ACC112 (cell line): ENCODE results near the gene HEPHL1.
"Not testable (repeated sequence)": the region's sequence is repeated elsewhere in the genome, so short reads cannot be mapped to it uniquely, and the experiment has no call there.

Experiments used
- H2AFZ ChIP-seq: fragments of 200-600 bp; sonication (generic); one replicate; pipeline ENCODE4 v1.6.0; 2017; ENCODE audit warnings: antibody characterized with exemption, low read length; ENCODE audit not compliant: unreplicated experiment
- H3K27ac ChIP-seq: fragments of 200-600 bp; sonication (generic); 2 replicates; pipeline ENCODE4 v1.5.1; 2014; ENCODE audit warnings: low read depth, mild to moderate bottlenecking, antibody characterized with exemption, low read length, moderate library complexity
- H3K27me3 ChIP-seq: fragments of 200-600 bp; sonication (generic); 2 replicates; pipeline ENCODE4 v1.6.1; 2014; ENCODE audit warnings: mild to moderate bottlenecking, antibody characterized with exemption, low read length, moderate library complexity, mixed read lengths; ENCODE audit not compliant: insufficient read depth
- H3K36me3 ChIP-seq: fragments of 200-600 bp; sonication (generic); 2 replicates; pipeline ENCODE4 v1.6.1; 2016; ENCODE audit warnings: mild to moderate bottlenecking, antibody characterized with exemption, low read length, moderate library complexity, mixed read lengths; ENCODE audit not compliant: insufficient read depth
- H3K4me1 ChIP-seq: fragments of 200-600 bp; sonication (generic); one replicate; pipeline ENCODE4 v1.6.1; 2016; ENCODE audit warnings: low read length, mixed read lengths; ENCODE audit not compliant: insufficient read depth, unreplicated experiment, control insufficient read depth
- H3K4me3 ChIP-seq: fragments of 200-600 bp; sonication (generic); 2 replicates; pipeline ENCODE4 v1.5.1; 2014; ENCODE audit warnings: mild to moderate bottlenecking, low read depth, low read length
- H3K79me2 ChIP-seq: fragments of 200-600 bp; sonication (generic); one replicate; pipeline ENCODE4 v1.6.0; 2016; ENCODE audit warnings: low read length; ENCODE audit not compliant: control insufficient read depth, unreplicated experiment, insufficient read depth

The HEPHL1 gene

DNA sequence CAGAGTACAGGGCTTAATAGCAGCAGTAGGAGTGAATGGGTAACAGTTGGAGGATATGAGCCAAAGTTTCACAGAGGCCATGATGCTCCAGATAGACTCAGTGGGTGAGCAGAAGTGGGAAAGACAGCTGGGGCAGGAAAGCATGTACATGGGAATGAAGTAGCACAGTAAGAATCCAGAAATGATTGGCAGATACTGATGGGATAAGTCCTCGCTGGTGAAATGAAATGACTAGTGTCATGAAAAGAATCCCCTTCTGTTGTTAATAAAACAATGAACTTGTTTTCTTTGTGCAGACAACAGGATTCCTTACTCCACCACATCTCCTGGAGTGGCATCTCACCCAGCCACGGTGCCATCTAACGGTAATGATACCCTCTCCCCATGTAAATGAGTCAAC, 90.1 kb downstream of the HEPHL1 start:
- Histone ChIP-seq H3K27me3 (0 out of 2 replicates have a peak, but pooled peaks cover 2% of the 10 kb centered on the region), H3K4me3 (no peak overlapping the region), H2AFZ (no peak overlapping the region), H3K27ac (no peak overlapping the region), H3K4me1 (no peaks in the 10 kb centered on the region), H3K36me3 (no peaks in the 10 kb centered on the region), H3K79me2 (no peaks in the 10 kb centered on the region)

DNA sequence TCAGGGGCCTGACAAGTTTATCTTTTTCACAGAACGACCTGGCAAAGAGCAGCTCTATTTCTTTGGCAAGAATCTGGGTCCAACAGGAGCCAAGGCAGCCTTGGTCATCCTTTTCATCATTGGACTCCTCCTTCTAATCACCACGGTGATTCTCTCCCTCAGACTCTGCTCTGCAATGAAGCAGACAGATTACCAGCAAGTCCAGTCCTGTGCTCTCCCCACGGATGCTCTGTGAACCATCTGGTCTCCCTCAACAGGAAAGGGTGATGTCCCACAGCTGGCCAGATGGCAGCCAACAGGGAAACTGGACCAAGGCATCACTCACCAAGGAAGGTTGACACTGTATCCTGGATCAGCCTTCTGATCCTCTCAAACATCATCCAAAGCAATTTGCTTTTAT, 90.5 kb downstream of the HEPHL1 start:
- H3K4me3 ChIP-seq = no peak overlapping the region
- no peak overlapping the region for H3K27ac ChIP-seq
- no peaks in the 10 kb centered on the region for H3K36me3 ChIP-seq
- H3K27me3 ChIP-seq = 0 out of 2 replicates have a peak, but pooled peaks cover 2% of the 10 kb centered on the region
- H2AFZ ChIP-seq = no peak overlapping the region
- H3K4me1 ChIP-seq = no peaks in the 10 kb centered on the region
- H3K79me2 ChIP-seq = no peaks in the 10 kb centered on the region

DNA sequence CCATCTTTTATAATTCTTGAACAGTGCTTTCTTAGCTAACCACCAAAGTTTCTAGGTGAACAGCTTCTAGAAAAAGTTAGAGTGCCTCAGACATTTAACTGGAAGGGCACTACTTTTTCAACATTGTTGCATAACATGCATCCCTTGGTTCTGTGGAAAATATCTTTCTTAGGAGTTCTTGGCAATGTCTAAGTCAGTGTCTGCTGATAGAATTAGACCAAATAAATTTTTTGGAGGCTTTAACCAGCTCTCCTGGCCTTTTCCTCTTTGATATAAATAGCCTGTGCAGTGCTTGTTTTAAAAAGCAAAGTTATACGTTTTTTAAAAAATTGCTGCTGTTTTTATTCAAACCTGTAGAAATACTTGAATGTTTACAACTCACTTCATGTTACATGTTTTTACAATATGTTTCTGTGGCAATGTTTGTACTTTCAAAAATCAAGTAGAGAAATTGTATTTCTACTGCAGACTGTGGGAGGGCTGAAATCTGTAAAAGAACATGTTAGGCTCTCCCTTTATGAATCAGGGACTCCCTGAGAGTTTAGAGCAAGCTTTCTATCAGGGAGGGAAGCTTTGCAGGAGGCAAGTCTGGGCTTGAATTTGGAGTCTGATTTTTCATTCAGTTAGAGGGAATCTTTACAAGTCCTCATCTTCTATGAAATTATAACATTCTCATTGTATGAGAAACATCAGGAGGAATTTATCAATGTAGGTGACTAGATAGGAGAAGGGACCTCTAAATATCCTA, 91.2 kb downstream of the HEPHL1 start:
- Histone ChIP-seq H3K27me3 (0 out of 2 replicates have a peak, but pooled peaks cover 2% of the 10 kb centered on the region), H2AFZ (no peak overlapping the region), H3K4me1 (no peaks in the 10 kb centered on the region), H3K27ac (no peak overlapping the region), H3K36me3 (no peaks in the 10 kb centered on the region), H3K79me2 (no peaks in the 10 kb centered on the region), H3K4me3 (no peak overlapping the region)

DNA sequence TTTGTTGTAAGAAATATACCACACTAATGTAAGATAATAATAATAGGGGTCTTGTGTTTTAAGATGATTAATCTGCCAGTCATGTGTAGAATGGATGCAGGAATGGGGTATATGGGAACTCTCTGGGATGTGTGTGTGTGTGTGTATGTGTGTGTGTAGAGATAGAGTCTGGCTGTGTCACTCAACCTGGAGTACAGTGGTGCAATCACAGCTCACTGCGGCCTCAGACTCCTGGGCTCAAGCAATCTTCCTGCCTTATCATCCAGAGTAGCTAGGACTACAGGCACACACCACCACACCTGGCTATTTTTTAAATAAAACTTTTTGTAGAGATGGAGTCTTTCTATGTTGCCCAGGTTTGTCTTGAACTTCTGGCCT, 96.0 kb downstream of the HEPHL1 start:
- peaks cover 4% of the 10 kb centered on the region for H3K4me1 ChIP-seq
- no peaks in the 10 kb centered on the region for H3K36me3 ChIP-seq
- no peaks in the 10 kb centered on the region for H3K79me2 ChIP-seq
- H3K4me3 ChIP-seq = no peak overlapping the region
- H2AFZ ChIP-seq = no peak overlapping the region
- no peak overlapping the region for H3K27ac ChIP-seq
- no peaks in the 10 kb centered on the region for H3K27me3 ChIP-seq

DNA sequence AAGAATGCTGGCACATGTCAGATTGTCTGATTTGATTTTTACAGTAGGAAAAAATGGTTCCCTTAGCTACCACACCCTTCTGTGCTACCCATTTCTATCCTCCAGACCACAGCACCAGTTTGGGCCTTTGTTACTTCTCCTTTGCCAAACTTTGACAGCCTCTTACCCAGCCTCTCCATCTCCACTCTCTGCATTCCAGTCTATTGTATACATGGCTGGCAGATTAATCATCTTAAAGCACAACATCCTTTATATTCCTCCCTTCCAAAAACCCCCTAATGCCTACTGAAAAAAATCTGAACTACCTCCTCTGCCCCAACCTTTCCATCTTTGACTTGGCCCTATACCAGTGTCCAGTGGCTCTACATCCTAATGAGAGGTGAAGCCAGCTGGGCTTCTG, 96.7 kb downstream of the HEPHL1 start:
- H3K4me1 ChIP-seq = peaks cover 4% of the 10 kb centered on the region
- no peaks in the 10 kb centered on the region for H3K27me3 ChIP-seq
- H3K36me3 ChIP-seq = no peaks in the 10 kb centered on the region
- H2AFZ ChIP-seq = no peak overlapping the region
- H3K79me2 ChIP-seq = no peaks in the 10 kb centered on the region
- H3K27ac ChIP-seq = no peak overlapping the region
- no peak overlapping the region for H3K4me3 ChIP-seq

DNA sequence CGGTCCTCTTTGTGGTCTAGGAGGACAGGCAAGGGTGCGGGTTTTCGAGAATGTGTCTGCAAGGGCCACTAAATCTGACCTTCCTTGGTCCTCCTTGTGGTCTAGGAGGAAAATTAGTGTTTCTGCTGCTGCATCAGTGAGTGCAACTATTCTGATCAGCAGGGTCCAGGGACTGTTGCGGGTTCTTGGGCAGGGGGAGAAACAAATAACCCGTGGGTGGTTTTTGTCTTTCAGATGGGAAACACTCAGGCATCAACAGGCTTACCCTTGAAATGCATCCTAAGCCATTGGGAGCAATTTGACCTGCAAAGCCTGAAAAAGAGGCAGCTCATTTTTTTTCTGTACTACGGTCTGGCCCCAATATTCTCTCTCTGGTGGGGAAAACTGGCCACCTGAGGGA, 98.5 kb downstream of the HEPHL1 start:
- H2AFZ ChIP-seq, H3K27ac ChIP-seq, H3K79me2 ChIP-seq, H3K36me3 ChIP-seq, H3K27me3 ChIP-seq, H3K4me1 ChIP-seq, H3K4me3 ChIP-seq: not testable (repeated sequence)

DNA sequence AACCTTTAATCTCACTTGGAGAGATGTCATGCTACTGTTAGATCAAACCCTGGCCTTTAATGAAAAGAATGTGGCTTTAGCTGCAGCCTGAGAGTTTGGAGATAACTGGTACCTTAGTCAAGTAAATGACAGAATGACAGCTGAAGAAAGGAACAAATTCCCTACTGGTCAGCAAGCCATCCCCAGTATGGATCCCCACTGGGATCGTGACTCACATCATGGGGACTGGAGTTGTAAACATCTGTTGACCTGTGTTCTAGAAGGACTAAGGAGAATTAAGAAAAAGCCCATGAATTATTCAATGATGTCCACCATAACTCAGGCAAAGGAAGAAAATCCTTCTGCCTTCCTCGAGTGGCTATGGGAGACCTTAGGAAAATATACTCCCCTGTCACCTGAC, 99.4 kb downstream of the HEPHL1 start:
- not testable (repeated sequence) for H3K79me2 ChIP-seq, H3K27me3 ChIP-seq, H3K36me3 ChIP-seq, H3K4me3 ChIP-seq, H3K4me1 ChIP-seq, H2AFZ ChIP-seq, H3K27ac ChIP-seq

DNA sequence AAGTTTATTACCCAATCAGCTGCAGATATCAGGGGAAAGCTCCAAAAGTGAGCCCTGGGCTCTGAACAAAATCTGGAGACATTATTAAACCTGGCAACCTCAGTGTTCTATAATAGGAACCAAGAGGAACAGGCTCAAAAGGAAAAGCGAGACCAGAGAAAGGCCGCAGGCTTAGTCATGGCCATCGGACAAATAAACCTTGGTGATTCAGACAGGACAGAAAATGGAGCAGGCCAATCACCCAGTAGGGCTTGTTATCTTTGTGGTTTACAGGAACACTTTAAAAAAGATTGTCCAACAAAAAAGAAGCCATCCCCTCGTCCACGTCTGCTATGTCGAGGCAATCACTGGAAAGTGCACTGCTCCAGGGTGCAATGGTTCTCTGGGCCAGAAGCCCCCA, 99.8 kb downstream of the HEPHL1 start:
- no peak overlapping the region for H3K4me3 ChIP-seq
- no peaks in the 10 kb centered on the region for H3K27me3 ChIP-seq
- no peaks in the 10 kb centered on the region for H3K36me3 ChIP-seq
- H3K27ac ChIP-seq = no peak overlapping the region
- no peak overlapping the region for H2AFZ ChIP-seq
- peaks cover 4% of the 10 kb centered on the region for H3K4me1 ChIP-seq
- H3K79me2 ChIP-seq = no peaks in the 10 kb centered on the region

DNA sequence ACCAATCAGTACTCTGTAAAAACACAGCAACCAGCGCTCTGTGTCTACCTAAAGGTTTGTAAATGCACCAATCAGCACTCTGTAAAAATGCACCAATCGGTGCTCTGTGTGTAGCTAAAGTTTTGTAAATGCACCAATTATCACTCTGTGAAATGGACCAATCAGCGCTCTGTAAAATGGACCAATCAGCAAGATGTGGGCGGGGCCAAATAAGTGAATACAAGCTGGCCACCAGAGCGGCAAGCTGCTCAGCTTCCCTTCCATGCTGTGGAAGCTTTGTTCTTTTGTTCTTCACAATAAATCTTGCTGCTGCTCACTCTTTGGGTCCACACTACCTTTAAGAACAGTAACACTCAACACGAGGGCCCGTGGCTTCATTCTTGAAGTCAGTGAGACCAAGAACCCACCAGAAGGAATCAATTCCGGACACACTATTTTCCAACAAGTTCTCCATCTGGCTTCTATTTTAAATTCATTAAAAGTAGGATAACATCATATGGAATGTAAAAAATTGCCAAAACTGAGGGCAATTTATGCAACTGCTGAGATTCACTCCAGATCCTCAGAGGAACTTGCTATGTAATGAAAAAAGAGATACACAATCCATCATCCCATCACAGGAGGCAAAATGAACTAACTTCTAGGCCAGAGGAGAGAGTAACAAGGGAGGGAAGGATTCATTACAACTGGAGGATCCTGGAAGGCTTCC, 104.4 kb downstream of the HEPHL1 start:
- peaks cover 7% of the 10 kb centered on the region for H3K4me1 ChIP-seq
- H3K36me3 ChIP-seq = no peaks in the 10 kb centered on the region
- no peak overlapping the region for H2AFZ ChIP-seq
- no peak overlapping the region for H3K27ac ChIP-seq
- H3K4me3 ChIP-seq = no peak overlapping the region
- H3K27me3 ChIP-seq = no peaks in the 10 kb centered on the region
- H3K79me2 ChIP-seq = peaks cover 33% of the 10 kb centered on the region

DNA sequence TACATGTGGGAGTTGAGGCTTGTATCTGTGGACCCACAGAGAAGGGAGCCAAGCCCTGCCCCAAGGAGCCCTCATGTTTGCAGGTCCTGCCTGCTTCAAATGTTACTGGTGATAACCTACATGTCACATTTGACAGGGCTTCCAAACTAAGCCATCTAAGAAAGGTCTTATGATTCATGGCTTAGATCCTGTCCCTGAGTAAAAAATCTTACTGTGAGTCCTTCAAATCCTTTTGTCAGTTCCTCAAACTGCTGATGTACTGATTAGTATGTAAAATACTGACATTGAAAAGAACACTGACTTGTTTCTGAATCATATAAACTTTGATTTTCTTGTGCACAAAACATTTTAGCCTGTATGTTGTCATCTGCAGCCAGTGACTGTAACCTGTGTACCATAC, 106.5 kb downstream of the HEPHL1 start:
- Histone ChIP-seq H3K27ac (peak overlapping the region; percentile 92), H3K4me3 (peak overlapping the region; percentile 81), H3K36me3 (no peaks in the 10 kb centered on the region), H2AFZ (peak overlapping the region; percentile 58), H3K27me3 (no peaks in the 10 kb centered on the region), H3K4me1 (peaks cover 24% of the 10 kb centered on the region), H3K79me2 (peaks cover 52% of the 10 kb centered on the region)

DNA sequence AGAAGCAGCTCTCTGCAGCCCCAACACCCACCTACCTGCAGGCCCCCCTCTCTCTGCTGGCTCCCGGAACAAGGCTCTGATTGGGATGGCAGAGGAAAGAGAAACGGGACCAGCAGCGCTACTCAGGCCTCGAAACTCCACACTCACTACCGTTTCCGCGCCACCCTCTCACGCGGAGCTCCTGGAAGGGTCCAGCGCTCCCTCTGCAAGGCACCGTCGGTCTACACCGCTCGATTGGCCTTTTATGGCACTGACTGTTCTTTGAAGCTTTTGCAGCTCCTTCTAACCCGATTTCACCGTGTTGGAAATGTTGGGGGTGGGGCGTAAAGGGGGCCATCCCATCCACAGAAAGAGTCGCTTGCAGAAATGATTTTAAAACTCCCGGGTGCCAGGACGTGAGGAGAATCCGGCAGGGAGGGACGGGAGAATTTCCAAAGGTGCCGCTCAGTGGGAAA, 107.2 kb downstream of the HEPHL1 start:
- peaks cover 31% of the 10 kb centered on the region for H3K4me1 ChIP-seq
- no peaks in the 10 kb centered on the region for H3K36me3 ChIP-seq
- peak overlapping the region; percentile 92 for H3K27ac ChIP-seq
- peaks cover 59% of the 10 kb centered on the region for H3K79me2 ChIP-seq
- no peaks in the 10 kb centered on the region for H3K27me3 ChIP-seq
- H3K4me3 ChIP-seq = peak overlapping the region; percentile 81
- peak overlapping the region; percentile 58 for H2AFZ ChIP-seq
